HG03520 (cell line): ENCODE measurements around the gene ODAPH.
"Not testable (repeated sequence)": the region's sequence is repeated elsewhere in the genome, so short reads cannot be mapped to it uniquely, and the experiment has no call there.

Experiments used
- ATAC-seq: cut with Tn5 transposase; IDR thresholded peaks from one replicate; pipeline ENCODE4 v1.9.1; 2021; ENCODE audit warnings: mild to moderate bottlenecking, moderate library complexity; ENCODE audit not compliant: unreplicated experiment

Gene ODAPH

DNA sequence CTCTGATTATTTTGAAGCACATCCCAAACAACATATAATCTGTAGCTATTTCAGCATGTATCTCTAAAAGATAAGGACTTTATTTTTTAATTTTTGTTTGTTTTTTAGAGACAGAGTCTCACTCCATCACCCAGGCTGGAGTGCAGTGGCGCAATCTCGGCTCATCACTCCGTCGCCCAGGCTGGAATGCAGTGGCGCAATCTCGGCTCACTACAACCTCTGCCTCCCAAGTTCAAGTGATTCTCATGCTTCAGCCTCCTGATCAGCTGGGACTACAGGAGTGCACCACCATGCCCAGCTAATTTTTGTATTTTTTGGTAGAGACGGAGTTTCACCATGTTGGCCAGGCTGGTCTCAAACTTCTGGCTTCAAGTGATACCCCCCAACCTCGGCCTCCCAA, 11.6 kb upstream of the ODAPH start:
- not testable (repeated sequence) for ATAC-seq

DNA sequence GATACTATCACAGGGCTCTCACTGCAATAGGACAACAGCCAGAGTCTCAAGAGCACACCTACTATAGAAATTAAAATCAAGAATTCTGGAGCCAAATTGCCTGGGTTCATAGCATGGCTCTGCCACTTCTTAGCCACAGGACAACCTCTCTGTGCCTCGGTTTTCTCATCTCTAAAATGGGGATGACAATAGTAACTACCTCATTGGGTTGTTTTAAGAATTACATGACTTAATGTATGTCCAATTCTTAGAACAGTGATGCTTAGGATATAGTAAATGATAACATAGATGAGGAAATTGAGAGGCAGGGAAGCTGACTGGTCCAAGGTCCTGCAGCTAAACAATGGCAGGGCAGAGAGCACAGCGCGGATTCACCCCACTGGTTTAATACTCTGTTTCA, 11.0 kb upstream of the ODAPH start:
- no peak for ATAC-seq

DNA sequence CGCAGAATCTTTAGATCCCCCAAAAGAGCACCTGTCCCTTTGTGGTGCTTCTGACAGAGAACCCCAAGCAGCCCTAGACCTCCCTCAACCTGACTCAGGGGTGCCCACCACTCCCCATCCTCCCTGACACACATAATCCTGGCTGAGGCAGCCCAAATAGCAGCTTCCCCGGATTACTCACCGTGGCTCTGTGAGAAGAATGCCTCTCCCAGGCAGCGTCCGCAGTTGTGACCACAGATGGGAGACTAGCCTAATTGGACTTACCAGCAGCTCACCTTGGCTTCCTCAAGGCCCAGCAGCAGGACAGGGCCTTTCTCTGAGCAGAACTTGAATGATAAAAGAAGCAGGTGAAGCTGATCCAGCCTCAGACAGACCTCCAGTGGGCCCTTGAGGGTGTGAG, 10.3 kb upstream of the ODAPH start:
- ATAC-seq: no peak

DNA sequence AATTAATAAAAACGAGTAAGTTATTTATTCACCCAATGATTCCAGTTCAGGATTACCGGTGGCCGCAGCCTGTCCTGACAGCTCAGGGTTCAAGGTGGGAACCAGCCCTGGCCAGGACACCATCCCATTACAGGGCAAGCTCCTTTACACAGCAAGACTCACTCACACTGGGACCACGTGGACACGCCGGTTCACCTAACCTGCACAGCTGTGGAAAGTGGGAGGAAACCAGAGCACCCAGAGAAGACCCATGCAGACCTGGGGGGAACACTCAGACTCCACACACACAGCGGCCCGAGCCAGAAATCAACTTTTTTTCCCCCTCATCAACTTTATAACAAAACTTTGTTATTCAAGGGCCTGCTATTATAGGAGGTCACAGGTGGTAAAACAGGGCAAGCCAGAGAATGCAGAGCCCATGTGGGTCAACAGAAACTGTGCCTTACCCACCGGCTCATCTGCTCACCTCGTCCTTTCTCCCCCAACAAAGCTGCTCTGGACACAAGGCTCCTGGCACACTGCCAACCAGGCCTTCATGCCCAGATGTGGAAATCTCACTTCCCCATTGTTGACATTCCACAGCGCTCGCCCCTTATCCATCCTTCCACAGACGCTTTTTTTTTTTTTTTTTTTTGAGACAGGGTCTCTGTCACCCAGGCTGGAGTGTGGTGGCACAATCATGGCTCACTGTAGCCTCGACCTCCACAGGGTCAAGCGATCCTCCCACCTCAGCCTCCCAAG, 8.0 kb upstream of the ODAPH start:
- no peak for ATAC-seq

DNA sequence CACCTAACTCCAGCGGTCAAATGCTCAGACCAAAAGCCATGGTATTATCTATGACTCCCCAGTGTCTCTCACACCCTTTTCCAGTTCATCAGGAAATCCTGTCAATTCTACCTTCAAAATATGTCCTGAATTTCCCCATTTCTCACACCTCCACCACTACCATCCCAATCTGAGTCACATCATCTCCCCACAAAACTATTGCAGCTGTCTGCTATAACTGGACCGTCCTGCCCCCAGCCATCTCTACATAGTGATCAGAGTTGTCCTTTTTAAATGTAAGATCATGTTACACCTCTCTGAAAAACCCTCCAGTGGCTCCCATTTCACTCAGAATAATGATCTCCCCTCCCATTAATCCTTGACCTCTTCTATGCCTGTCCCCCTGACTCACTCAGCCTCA, 6.8 kb upstream of the ODAPH start:
- ATAC-seq: no peak

- ATAC-seq: no peak
These were observed 3.4 kb upstream of the ODAPH start for GRCh38 chr4:75552452-75552851.

- no peak for ATAC-seq
These were observed 1.8 kb downstream of the ODAPH start for GRCh38 chr4:75557696-75558095.

- no peak for ATAC-seq
These were observed 5.9 kb downstream of the ODAPH start for GRCh38 chr4:75561789-75562188.

DNA sequence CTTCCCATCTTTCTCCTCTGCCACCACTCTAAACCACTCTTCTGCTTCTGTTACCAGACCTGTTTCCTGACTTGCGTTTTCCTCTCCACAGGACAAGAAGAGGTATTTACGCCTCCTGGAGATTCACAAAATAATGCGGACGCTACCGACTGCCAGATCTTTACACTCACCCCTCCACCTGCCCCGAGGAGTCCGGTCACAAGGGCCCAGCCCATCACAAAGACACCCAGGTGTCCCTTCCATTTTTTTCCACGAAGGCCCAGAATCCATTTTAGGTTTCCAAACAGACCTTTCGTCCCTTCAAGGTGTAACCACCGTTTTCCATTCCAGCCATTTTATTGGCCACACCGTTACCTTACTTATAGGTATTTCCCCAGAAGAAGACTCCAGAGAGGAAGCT, 8.2 kb downstream of the ODAPH start:
- ATAC-seq: no peak

DNA sequence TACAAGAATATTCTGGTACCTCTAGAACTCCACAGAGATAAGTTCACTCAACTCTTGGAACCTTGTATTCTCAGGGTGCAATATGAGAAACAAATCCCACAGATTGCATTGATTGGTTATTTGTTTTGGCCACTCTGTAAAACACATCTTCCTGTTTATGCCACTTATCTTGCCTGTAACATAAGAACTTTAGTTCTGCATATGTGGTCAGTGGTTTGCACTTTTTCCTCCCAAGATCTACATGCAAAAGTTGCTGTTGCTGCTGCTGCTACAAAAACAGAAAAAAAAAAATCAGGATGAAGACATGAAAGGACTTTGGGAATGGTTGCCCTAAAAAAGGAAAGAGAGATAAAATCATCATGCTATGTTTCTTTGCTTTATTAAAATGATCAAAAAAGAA, 9.6 kb downstream of the ODAPH start:
- ATAC-seq: no peak

- no peak for ATAC-seq
These were observed 11.0 kb downstream of the ODAPH start for GRCh38 chr4:75566911-75567310.

DNA sequence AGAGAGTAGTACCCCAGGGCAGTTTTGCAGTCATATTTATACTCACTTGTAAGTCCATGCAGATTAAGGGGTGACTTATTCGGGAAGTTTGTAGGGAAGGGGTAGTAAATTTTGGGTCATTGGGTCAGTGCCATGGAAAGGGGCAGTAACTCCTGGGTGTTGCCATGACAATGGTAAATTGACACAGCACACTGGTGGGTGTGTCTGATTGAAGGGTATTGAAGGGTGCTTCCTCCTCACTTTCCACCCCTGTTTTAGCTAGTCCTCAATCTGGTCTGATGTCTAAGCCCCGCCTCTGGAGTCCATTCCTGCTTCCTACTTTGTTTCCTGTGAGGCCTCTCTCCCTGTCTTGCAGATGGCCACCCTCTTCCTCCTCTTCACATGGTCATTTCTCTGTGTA, 11.9 kb downstream of the ODAPH start:
- ATAC-seq: no peak

DNA sequence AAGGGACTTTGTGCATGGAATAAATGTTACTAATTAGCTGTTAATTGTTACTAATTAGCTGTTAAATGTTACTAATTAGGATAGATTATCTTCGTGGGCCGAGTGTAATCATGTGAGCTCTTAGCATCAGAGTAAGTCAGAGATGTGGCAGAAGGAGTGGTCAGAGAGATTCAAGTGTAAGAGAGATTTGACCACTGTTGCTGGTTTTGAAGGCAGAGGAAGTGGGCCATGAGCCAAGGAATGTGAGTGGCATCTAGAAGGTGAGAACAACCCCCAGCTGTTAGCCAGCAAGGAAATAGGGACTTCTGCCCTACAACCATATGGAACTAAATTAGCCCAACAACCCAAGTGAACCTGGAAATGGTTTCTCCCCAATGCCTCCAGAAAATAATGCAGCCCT, 28.2 kb downstream of the ODAPH start:
- ATAC-seq: no peak

DNA sequence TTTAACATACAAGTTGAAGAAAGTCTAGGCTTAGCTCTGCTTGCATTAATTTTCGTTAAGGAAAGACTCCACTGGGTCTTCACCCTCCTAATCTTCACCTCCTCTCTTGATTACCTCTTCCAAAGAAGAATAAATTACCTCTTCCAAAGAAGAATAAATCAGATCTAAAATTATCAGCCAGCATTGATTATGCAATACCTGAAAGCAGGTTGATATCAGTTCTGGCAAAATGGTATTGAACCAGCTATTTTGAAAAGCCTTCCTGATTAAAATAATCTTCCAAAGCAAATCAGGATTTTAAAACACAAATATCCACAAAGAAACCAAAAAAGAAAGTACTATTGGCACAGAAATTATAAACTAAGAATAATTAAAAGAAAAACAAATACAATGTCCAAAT, 37.5 kb downstream of the ODAPH start:
- ATAC-seq: no peak

DNA sequence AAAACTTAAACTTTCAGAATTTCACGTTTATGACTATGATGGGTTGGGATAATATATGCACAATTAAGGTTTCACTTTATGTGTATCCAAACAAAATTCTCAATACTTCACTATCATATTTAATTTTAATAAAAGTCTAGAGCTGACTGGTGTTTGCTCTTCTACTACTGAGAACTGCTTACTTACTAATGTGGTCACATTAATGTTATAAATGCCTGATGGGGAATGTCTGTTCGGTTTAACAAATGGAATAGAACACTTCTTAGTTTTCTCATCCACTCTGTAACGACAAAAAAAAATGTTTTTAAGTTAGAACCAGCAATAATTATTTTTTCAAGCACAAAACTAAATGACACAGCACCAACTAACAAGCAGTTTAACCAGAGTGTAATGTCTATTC, 40.2 kb downstream of the ODAPH start:
- no peak for ATAC-seq

DNA sequence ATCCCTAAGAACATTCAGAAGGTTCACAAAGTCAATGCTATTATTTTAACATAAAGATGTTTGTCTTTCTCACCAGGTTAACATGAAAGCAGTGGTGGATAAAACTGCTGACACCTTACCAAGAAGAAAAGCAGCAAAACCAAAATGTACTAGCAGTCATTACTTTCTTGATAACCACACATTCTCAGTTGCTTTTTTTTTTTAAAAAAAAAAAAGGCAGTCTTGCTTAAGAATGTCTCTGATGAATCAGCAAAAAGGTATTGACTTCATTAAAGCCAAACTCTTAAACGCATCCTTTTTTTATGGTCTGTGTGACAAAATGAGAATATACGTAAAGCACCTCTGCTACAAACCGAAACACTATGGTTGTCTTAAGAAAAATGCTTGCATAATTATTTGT, 42.5 kb downstream of the ODAPH start:
- ATAC-seq: no peak

GRCh38 chr4:75599647-75600046, 43.8 kb downstream of the ODAPH start:
- no peak for ATAC-seq

- ATAC-seq: no peak
These were observed 50.1 kb downstream of the ODAPH start for GRCh38 chr4:75605928-75606327.

DNA sequence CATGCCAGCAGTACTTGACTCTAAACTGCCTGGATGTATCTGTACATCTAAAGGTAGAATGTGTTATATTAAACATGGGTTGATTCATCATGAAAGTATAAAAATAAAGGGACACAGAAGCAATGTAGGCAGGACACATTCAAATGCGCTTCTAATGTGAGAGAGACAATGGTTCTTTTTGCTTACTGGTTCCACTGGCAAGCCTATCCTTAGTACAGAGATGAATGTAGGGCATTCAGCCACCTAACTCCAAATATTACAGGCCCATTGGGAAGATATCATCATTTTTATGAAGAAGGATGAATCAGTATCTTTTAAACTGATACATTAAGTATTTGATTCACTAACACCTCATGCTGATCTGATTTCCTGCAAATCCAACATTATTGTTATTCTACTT, 56.4 kb downstream of the ODAPH start:
- ATAC-seq: no peak
